ENCODE data around the gene POLN. TPM values are rescaled to one million over a fixed set of nuclear protein-coding genes. Genes with fewer than 3 reads are reported as not detected.

Gene POLN
- total RNA-seq, 4 donors from 2014 or later, result 2.6 to 10.6 (median 6.8) TPM

DNA sequence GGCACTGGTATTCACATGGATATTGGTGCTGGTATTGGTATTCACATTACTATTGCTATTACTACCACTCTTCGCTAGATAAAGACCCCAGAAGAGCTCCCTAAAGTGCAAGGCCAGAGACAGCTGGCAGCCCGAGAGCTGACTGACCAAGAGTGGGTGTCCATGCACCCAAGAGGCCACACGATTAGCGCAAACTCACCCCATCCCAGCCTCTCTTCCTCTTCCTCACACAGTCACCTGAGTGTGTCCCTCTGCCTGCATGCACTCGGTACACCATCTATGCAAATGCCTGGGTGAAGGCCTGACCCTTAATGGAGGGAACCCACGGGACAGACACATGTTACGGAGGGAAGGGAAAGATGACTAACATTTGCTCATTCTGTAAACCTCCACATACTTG is 86.7 kb downstream of the POLN start:
- TF ChIP-seq, protein P1, sequence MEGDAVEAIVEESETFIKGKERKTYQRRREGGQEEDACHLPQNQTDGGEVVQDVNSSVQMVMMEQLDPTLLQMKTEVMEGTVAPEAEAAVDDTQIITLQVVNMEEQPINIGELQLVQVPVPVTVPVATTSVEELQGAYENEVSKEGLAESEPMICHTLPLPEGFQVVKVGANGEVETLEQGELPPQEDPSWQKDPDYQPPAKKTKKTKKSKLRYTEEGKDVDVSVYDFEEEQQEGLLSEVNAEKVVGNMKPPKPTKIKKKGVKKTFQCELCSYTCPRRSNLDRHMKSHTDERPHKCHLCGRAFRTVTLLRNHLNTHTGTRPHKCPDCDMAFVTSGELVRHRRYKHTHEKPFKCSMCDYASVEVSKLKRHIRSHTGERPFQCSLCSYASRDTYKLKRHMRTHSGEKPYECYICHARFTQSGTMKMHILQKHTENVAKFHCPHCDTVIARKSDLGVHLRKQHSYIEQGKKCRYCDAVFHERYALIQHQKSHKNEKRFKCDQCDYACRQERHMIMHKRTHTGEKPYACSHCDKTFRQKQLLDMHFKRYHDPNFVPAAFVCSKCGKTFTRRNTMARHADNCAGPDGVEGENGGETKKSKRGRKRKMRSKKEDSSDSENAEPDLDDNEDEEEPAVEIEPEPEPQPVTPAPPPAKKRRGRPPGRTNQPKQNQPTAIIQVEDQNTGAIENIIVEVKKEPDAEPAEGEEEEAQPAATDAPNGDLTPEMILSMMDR (IDR thresholded peaks at IDR 0.05; ENCODE audit: low read depth), result no peak

DNA sequence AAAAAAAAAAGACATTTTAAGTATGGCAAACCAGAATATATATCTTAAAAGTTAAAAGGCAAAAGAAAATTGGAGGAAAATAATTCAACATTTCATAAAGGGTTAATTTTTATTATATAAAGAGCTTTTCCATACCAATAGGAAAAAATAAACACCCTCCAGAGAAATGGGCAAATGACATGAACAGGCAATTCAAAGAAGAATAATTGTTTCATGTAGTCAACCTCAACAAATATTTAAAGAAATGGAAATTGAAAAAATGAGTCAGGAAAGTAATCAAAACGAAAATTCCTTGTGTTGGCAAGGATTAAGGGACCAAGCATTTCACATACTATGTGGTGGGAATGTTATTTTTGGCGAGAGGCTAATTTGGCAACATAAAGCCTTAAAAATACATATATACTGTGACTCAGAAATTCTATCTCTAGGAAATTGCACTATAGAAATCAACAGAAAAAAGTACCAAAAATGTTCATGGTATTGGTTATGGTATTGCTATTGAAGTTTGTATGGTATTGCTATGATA is 87.6 kb downstream of the POLN start:
- TF ChIP-seq, protein P1 (IDR thresholded peaks at IDR 0.05; ENCODE audit: low read depth), result no peak

DNA sequence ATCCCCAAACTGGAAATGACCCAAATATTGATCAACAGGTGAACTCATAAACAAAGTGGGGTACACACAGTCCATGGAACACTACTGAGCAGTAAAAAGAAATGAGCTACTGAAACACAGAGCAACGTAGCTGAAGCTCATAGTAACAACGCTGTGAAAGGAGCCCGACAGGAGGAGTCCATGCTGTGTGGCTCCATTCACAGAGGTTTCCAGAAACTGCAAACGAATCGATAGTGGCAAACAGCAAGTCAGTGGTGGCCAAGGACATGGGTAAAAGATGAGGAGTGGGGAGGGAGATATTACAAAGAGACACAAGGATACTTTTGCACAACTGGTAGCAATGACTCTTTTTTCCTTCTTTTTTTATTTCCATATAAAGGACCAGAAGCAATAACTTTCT is 90.4 kb downstream of the POLN start:
- TF ChIP-seq, protein P1 (IDR thresholded peaks at IDR 0.05; ENCODE audit: low read depth), result no peak

DNA sequence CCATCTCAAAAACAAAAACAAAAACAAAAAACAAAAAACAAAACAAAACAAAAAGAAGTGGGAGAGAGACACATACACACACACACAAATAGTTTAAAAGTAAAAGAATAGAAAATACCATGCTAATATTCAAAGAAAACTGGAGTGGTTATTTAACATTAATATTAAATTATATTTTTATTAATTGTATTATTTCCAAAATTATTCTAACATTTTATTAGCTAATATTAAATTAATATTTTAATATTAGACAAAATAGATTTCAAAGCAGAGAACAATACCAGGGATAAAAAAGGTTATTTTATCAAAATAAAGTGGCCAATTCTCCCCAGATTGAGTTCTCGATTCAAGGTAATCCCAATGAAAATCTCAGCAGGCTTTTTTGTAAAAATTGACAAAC is 91.8 kb downstream of the POLN start:
- TF ChIP-seq, protein P1 (IDR thresholded peaks at IDR 0.05; ENCODE audit: low read depth), result no peak

DNA sequence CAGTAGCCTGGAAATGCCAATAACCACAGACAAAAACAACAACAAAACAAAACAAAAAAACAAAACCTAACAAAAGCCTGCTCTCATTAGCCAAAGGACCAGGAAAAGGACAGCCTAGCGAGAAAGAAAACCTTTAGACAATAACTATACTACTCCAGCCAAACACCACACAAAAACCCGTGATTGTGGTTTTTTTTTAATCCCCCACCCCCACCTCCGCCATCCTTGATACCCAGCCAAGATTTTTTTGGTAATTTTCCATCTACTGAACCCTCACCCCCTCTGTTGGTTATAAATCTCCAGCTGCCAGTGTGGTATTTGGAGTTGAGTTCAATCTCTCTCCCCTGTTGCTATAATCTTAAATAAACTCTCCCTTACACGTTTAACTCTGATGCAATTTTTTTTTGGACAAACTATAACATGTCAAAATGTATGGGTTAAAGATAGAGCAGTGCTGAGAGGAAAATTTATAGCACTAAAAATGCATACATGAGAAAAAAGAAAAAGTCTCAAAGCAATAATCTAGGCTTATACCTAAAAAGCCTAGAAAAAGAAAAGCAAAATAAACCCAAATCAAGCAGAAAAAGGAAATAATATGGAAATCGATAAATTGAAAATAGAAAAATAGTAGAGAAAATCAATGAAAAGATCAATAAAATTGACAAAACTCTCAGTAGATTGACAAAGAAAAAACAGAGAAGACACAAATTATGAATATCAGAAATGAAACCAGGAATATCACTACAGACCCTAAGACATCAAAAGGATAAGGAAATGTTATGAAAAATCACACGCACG is 99.1 kb downstream of the POLN start:
- TF ChIP-seq, protein P1 (IDR thresholded peaks at IDR 0.05; ENCODE audit: low read depth), result no peak

DNA sequence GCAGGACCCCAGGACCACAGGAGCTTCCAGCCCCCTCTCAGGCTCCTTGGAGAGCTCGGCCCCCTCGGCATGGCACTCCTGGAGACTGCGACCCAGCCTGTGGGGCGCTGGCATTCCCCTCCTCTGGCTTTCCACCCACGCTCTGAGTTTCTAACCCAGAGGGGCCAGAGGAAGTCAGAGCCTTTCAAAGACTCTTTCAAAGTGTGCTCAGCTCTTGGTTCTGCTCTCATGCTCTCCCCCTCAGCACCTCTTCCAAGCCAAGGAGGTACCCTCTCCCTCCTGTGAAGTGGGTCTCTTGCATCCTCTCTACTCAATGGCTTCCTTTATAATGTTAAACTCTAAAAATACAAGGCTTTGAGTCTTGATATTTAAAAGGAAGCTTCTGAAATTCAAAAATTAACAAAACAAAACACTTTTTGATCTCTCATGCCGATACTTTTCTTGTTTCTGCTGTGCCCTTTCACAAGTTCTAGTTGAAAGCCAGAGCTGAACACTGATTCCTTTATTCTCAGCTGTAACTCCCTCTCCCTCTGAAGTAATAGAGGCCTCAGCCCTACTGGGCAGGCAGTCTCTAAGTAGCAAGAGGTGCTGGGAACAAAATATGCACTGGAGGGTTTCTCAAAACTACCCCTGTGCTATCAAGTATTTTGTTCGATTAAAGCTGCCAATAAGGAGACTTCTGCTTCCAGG is 100.0 kb downstream of the POLN start:
- TF ChIP-seq, protein P1 (IDR thresholded peaks at IDR 0.05; ENCODE audit: low read depth), result no peak
